Calu3 (cell line): ENCODE measurements around the gene PLD5. TPM values are rescaled to one million over a fixed set of nuclear protein-coding genes. Genes with fewer than 3 reads are reported as not detected.

Experiments used
- BruUV-seq: library from RNA; stranded (reverse); fragments of 400-500 nt; replicated peaks from 2 replicates; lab custom pipeline; 2021; lab: Mats Ljungman, UMichigan
- CTCF ChIA-PET: fragments of 300-600 bp; sonication (Branson Sonifier 250); formaldehyde crosslinking; loops from one replicate; lab custom pipeline; 2022; ENCODE audit warnings: antibody characterized with exemption; lab: Charles Lee
- DNase-seq: peaks from one replicate; pipeline ENCODE4 v3.0.0; 2022
- H3K27ac Mint-ChIP-seq: one replicate; pipeline ENCODE4 v1.8.0; 2022; ENCODE audit warnings: mixed read lengths; ENCODE audit not compliant: unreplicated experiment
- H3K27me3 Mint-ChIP-seq: one replicate; pipeline ENCODE4 v1.8.0; 2022; ENCODE audit warnings: mixed read lengths; ENCODE audit not compliant: unreplicated experiment
- H3K36me3 Mint-ChIP-seq: one replicate; pipeline ENCODE4 v1.8.0; 2022; ENCODE audit warnings: mild to moderate bottlenecking, moderate library complexity, mixed read lengths; ENCODE audit not compliant: insufficient read depth, unreplicated experiment
- H3K4me1 Mint-ChIP-seq: one replicate; pipeline ENCODE4 v1.8.0; 2022; ENCODE audit warnings: mild to moderate bottlenecking, low read depth, mixed read lengths; ENCODE audit not compliant: unreplicated experiment
- H3K4me3 Mint-ChIP-seq: one replicate; pipeline ENCODE4 v1.8.0; 2022; ENCODE audit warnings: mild to moderate bottlenecking, low read depth, moderate library complexity, mixed read lengths; ENCODE audit not compliant: unreplicated experiment
- H3K9me3 Mint-ChIP-seq: one replicate; pipeline ENCODE4 v1.8.0; 2022; ENCODE audit warnings: low read depth, mixed read lengths; ENCODE audit not compliant: unreplicated experiment
- CTCF ChIP-seq: fragments of 200-600 bp; IDR thresholded peaks from one replicate; pipeline ENCODE4 v1.8.0; 2022; ENCODE audit warnings: antibody characterized with exemption; ENCODE audit not compliant: unreplicated experiment
- intact Hi-C: fragments of 100-400 bp; cut with micrococcal nuclease; formaldehyde crosslinking; loops from one replicate; pipeline ENCODE4 v1.10.0; 2022; ENCODE audit not compliant: unreplicated experiment
- total RNA-seq: library from RNA; stranded (reverse); gene quantifications from 2 replicates; pipeline ENCODE4 v1.2.3, GENCODE V29; 2022

Gene PLD5
- total RNA-seq, 1 experiment from 2014 or later: 2.4 TPM

- no TSS peak for BruUV-seq
- intact Hi-C loops: no loop called here
- Mint-ChIP-seq H3K4me1 (no peaks in the 10 kb centered on the region), H3K4me3 (no peak overlapping the region), H3K27ac (no peak overlapping the region), H3K27me3 (no peaks in the 10 kb centered on the region), H3K9me3 (peaks cover 2% of the 10 kb centered on the region), H3K36me3 (no peaks in the 10 kb centered on the region)
- DNase-seq: no peak
- TF ChIP-seq CTCF: no peak
- CTCF ChIA-PET: no interaction called here
These were observed 466.8 kb downstream of the PLD5 start for GRCh38 chr1:242057745-242058115.

- Mint-ChIP-seq H3K27me3 (no peaks in the 10 kb centered on the region), H3K27ac (no peak overlapping the region), H3K36me3 (no peaks in the 10 kb centered on the region), H3K4me3 (no peak overlapping the region), H3K4me1 (no peaks in the 10 kb centered on the region), H3K9me3 (peaks cover 2% of the 10 kb centered on the region)
- BruUV-seq: no TSS peak
- CTCF ChIA-PET: no interaction called here
- no peak for TF ChIP-seq CTCF
- intact Hi-C loops: no loop called here
- no peak for DNase-seq
These were observed 467.3 kb downstream of the PLD5 start for GRCh38 chr1:242056988-242057744.

GRCh38 chr1:242055749-242056320, 468.7 kb downstream of the PLD5 start:
- H3K36me3 Mint-ChIP-seq: no peaks in the 10 kb centered on the region
- intact Hi-C loops: no loop called here
- no peak overlapping the region for H3K27ac Mint-ChIP-seq
- H3K27me3 Mint-ChIP-seq: no peaks in the 10 kb centered on the region
- no peak overlapping the region for H3K4me3 Mint-ChIP-seq
- DNase-seq: no peak
- TF ChIP-seq CTCF: no peak
- peaks cover 2% of the 10 kb centered on the region for H3K9me3 Mint-ChIP-seq
- no peaks in the 10 kb centered on the region for H3K4me1 Mint-ChIP-seq
- CTCF ChIA-PET: interaction anchor here (0.7 kb wide), 1 partner anchor 410 kb away, joined by 3 read pairs; no protein-coding TSS in a partner anchor
- BruUV-seq: no TSS peak

- no peaks in the 10 kb centered on the region for H3K36me3 Mint-ChIP-seq
- H3K4me3 Mint-ChIP-seq: no peak overlapping the region
- intact Hi-C loops: no loop called here
- no peaks in the 10 kb centered on the region for H3K4me1 Mint-ChIP-seq
- no peak for DNase-seq
- peaks cover 4% of the 10 kb centered on the region for H3K9me3 Mint-ChIP-seq
- no TSS peak for BruUV-seq
- no peaks in the 10 kb centered on the region for H3K27me3 Mint-ChIP-seq
- no peak for TF ChIP-seq CTCF
- CTCF ChIA-PET: no interaction called here
- peak overlapping the region; percentile 51 for H3K27ac Mint-ChIP-seq
These were observed 481.3 kb downstream of the PLD5 start for GRCh38 chr1:242043165-242043564.
